DMS79 treated with DMSO at 0.1 percent for 48 hours (cell line): ENCODE measurements around the gene MR1.

Experiments used
- DNase-seq: peaks from one replicate; lab custom pipeline; 2025; lab: John Stamatoyannopoulos, UW

Gene MR1

DNA sequence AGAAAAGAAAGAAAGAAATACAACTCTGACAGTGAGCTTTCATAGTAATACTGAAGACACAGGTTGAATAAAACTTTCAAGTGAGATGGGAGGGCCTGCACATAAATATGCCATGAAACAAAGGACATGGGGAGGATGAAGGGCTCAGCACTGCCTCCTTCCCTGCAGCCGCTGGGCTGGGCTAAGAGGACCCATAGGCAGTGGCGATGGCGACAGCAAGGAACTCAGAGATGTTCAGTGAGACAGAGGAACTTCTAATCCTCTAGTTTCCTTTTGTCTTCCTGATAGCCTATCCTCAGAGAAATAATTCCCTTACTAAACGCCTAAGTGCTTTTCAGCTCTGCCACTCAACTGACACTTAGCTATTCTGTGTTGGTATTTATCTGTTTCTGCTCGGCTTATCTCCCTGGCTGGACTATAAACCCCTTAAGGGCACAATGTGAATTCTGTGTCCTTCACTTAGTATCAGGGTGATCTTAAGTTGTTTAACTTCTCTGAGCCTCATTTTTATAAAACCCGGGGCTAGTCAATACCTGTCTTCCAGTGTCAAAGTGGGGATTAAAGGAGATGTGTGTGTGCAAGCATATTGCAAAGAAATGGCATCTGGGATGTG is 30.3 kb downstream of the MR1 start:
- DNase-seq, result no peak

DNA sequence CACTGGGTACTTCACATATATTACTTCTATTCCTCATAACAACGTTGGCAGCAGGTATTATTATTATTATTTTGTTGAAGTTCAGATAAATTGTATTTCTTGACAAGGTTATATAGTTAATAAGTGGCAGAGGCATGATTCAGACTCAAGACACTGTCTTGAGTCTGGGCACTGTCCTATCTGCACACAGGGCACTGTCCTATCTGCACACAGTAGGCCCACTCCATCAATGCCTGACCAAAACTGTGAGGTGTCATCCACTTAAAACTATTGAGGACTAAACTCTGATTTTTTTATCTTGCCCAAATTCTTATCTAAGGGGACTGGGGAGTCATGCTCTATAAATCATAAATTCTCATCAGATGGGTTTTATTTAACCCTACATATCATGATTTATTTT is 30.9 kb downstream of the MR1 start:
- DNase-seq, result no peak

DNA sequence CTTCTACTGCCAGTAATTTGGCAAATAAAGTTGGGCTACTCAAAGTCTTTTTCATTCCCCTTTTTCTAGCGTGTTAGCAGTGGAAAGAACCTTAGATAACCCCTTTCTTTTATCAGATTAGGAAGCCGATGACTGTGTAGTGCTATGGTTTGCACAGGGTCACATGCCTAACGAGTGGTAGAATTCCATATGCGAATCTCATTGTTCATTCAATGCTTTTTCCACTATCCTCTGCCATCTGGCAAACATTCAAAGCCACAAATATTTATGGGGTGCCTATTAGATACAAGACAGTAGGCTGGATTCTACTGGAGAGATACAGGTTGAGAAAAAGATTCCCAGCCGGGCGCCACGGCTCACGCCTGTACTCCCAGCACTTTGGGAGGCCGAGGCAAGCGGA is 39.9 kb downstream of the MR1 start:
- peak; percentile 59 for DNase-seq

DNA sequence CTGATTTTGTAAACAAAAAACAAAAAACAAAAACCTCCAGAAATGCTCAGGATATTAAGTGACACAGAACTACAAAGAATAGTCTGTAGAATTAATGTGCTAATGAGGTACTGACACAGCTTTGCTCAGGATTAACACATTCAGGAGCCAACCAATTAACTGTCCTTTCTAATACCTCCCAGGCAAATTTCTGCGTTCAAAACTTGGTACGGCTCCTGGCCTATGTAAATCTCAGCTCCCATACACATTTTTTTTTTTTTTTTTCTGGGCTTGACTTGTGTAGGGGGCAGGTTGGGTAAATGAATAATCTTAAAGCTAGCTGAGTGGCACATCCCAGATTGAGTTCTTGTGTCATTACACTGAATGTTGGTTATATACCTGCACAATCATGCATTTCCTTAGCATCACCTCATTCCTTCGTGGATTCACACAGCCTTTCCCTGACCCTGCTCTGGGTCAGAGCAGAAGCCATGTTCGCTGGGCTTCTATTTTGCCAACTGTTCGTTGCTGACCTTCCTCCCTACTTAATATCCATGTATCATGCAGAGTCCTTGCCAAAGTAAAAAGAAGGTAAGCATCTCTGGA is 42.1 kb downstream of the MR1 start:
- no peak for DNase-seq

DNA sequence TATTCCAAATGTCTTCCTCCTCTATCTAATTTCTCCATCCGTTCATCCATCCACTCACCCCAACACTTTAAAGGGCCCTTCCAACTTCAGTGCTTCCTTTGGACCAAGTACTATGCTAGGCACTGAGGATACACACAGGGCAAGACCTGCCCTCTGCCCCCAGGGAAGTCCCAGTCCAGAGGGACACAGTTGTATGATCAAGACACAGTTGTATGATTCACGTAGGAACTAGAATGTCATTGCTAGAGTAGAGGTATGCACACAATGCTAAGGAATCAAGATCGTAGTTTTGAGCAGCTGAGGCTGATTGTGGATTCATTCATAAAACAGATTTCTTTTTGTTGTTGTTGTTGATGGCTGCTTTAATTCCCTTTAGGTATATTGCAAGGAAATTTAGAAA is 43.1 kb downstream of the MR1 start:
- DNase-seq, result no peak

DNA sequence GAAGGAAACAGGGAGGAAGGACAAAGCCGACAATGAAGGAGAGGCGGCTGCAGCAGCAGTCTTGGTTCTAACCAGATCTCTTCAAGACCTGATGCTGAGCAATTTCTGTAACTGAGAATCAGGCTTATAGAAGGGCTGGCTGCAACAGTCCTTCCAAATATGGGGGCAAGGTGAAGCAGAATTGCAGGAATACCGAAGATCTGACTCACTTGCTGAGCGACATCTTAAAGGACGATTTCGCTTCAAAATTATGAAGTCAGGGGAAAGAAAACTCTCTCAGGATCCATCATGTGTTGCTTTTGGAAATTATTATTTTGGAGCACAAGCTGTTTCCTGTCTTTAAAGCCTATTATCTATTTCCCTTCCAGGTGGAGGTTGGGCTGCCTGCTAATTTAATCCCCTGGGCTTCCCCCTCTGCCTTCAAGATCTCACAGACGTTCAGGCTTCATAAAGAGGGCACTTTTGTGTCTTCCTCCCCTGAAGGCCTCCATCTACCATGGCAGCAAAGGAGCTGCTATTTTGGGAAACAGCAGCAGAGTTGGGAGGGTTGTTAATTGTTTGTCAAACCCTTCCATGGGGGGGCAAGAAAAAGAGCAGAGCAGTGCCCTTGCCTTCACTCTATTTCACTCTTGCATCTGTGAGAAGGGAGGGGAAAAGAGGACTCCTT is 43.9 kb downstream of the MR1 start:
- DNase-seq, result no peak

DNA sequence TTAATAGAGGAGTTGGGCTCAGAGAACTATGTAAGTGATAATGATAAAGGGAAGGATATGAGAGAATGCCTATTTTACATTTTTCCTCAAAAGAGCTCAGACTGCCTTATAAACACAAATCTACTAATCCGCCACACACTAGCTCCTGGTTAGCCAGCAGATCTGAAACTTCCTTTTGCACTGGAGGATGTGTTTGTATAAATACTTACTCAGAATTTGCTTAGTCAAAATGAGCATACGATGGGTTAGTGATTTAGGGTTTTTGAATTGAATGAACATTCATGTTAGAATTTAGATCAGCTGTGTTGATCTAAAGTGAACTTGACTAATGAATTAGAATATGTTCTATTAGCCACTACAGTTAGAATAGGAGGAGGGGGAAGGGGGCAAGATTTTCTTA is 45.6 kb downstream of the MR1 start:
- DNase-seq, result no peak

DNA sequence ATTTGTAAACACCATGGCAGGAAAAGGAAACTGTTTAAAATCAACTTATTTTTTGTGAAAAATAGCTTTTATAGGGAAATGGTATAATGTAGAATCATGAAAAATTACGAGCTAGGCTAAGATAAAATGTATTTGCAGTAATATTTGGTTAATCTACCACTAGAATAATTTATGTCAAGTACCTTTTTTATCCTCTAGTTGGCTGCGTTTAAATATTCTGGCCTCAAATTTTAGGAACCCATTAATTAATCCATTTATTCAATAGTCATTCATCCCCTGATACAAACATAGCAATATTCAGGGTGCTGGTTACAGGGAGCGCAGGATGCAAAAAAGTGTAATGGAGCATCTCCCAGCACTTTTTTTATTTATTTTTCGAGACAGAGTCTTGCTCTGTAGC is 46.1 kb downstream of the MR1 start:
- DNase-seq, result no peak

DNA sequence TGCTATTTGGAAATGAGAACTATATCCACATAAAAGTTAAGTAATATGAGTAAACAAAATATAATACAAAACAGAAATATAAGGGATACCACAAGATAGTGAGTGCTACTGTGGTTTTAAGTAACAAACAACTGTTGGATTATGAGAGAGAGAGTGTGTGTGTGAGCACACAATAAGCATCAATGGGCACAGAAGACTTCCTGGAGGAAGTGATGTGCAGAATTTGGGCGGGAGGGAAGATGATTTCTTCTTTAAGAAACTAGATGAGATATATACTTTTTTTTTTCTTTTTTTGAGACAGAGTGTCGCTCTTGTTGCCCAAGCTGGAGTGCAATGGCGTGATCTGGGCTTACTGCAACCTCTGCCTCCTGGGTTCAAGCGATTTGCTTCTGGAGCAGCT is 46.8 kb downstream of the MR1 start:
- DNase-seq, result no peak

DNA sequence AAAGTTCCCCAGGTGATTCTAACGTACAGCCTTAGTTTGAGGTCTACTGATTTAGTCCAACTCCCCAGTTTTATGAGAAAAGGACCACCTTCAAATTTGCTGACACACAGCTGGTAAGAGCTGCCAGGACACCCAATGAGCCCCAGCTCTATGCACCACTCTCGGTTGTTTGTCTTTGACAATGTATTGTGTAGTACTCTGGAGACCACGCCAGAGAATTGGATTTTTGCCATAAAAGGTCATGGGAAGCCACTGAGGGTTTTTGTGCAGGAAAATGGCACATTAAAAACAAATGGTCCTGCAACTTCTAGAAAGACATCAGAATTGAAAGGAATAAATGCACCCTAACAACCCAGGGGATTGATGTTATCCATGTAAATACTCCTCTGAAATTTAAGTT is 47.6 kb downstream of the MR1 start:
- DNase-seq, result peak; percentile 90

DNA sequence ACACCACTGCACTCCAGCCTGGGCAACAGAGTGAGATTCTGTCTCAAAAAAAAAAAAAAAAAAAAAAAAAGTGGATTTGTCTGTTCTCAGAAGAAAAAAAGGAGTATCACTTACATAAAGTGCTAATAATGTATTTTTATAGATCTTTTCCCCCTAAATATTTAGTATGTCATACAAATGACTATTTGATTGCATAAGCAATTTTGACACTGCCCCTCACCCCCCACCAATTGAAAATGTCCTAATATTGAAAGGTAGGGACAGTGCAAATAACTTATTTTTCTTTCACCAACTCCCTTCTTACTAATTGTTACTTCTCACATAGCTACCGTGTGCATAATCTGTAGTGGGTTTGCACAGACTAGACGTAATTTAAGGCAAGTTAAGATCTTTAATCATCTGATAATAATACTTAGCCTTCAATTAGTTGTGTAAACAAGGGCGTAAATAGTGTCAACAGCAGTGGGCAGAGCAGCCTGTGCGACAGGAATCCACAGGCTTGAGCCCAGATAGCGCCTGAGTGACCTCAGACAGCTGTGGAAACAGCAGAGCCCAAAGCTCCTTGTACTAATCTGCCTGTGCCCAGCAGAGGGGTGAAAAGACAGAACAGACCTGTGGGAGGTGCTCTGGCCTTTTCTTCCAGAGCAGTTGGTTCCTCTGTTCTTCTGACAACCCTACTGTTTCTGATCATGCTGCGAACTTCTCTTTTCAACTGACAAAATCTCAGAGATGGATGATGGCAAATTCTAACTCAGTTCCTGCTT is 50.2 kb downstream of the MR1 start:
- peak; percentile 53 for DNase-seq

DNA sequence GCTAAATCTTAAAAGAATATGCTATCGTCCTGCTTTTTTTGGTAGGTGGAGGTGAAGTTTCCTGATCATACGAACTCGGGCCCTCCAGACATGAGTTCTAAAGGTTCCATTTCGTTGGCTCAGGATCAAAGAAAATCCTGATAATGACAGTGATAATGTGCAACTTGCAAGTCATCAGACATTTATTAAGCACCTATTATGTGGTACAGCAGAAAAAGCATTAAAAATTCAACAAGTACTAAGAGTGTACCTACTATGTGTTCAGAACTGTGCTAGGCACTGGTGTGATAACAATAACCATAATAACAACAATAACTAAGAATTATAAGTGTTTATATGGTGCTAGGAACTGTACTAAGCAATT is 50.8 kb downstream of the MR1 start:
- DNase-seq, result no peak

DNA sequence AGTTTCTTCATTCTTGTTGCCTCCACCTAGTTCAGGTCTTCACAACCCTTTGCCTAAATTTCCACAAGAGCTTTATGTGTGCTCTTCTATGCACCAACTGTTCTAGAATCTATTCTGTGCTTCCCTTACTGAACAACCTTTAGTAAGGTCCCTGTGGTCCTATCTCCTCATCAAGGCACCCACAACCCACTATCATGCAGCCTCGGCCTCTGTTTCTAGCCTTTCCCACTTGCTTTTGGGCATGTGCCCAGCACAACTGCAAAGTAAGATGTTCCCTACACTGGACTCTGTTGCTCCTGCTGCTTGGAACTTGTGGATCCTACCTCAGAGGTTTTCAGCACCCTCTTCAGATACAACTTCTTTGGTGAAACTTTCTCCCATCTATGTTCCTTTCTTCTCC is 52.3 kb downstream of the MR1 start:
- DNase-seq, result no peak

DNA sequence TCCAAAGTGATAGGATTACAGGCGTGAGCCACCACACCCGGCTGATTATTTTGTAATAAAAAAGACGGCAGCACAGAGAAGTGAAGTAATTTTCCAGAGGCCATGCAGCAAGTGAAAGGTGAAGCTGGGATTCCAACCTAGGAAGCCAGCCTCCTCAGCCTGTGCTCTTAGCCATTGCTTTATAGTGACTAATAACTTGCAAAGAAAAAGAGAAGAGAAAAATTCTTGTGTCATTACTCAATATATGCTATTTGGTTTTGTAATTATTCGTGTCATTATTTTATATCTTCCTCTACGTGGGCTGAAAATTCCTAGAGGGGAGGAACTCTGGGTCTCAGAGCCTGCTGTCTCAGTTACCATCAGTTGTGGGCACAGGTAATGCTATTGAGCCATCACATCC is 53.1 kb downstream of the MR1 start:
- no peak for DNase-seq

DNA sequence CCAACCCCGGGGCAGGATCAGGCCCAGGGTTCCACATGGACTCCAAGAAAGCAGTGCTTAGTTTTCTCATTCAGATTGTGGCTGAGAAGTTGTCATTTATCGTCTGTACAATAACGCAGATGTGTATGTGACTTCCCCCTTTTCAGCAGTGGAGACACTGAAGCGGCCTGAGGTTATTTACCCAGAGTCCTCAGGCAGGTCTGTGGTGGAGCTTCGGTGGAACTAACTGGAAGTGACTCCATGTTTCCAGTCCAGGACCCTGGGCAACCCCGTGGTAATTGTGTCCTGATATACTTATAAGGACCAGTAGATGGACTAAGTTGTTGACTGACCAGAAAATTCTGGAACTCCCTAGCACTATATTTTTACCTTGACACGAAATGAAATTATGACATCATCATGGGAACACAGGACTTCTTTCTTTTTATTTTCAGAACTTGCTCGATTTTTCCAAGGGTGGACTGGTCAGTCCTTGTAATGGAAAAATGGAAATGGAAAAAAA is 53.7 kb downstream of the MR1 start:
- DNase-seq, result no peak

DNA sequence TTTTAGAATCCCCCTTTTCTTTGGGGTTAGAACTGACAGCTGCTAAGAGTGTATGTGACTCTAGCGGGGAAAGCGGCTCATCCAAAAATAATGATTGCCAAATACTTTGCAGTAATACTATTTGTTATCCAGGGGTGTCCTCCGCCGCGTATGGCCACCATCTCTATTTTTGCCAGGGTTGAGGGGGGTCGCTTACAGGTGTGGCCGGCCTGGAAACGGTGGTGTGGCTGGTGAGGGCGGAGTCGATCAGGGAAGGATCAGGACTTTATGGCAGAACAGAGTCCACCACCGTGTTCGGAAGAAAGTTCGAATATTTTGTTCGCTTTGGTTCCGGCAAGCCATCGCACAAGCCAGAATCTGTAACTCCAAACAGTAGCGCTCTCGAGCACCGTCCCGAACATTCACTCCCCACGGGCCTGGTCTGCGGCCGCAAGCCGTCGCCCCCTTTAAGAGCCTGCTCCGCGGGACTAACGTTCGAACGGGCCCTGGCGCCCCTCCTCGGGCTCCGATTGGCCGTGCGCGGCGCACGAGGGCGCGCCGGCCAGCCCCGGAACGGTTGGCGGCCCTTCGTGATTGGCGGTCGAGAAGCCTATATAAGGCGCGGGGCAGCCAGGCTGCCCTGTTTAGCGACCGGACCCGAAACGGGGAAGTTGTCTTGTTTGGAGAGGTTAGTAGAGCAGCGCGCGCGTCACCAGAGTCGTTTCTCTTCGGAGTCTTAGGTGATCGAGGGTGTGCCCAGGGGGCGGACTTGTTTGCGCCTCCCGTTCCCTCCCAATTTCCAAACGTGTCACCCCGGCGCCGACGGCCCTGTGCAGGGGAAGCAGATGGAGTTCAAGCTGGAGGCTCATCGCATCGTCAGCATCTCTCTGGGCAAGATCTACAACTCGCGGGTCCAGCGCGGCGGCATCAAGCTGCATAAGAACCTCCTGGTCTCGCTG is 54.6 kb downstream of the MR1 start, which contains the start of gene IER5:
Gene IER5, plus strand, starts transcription at position 622 of the 938 bp plus-strand sequence. Its CDS starts 203 bp downstream, at position 825.
- peak; percentile 94 for DNase-seq

DNA sequence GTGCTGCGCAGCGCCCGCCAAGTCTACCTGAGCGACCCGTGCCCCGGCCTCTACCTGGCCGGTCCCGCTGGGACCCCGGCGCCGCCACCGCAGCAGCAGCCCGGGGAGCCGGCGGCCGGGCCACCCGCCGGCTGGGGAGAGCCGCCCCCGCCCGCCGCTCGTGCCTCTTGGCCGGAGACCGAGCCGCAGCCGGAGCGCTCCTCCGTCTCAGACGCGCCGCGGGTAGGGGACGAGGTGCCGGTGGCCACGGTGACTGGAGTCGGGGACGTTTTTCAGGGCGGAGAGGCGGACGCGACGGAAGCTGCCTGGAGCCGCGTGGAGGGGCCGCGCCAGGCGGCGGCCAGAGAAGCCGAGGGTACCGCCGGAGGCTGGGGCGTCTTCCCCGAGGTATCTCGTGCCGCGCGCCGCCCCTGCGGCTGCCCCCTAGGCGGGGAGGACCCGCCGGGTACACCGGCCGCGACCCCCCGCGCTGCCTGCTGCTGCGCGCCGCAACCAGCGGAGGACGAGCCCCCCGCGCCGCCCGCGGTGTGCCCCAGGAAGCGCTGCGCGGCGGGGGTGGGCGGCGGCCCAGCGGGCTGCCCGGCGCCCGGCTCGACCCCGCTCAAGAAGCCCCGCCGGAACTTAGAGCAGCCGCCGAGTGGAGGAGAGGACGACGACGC is 55.4 kb downstream of the MR1 start:
- DNase-seq, result no peak

DNA sequence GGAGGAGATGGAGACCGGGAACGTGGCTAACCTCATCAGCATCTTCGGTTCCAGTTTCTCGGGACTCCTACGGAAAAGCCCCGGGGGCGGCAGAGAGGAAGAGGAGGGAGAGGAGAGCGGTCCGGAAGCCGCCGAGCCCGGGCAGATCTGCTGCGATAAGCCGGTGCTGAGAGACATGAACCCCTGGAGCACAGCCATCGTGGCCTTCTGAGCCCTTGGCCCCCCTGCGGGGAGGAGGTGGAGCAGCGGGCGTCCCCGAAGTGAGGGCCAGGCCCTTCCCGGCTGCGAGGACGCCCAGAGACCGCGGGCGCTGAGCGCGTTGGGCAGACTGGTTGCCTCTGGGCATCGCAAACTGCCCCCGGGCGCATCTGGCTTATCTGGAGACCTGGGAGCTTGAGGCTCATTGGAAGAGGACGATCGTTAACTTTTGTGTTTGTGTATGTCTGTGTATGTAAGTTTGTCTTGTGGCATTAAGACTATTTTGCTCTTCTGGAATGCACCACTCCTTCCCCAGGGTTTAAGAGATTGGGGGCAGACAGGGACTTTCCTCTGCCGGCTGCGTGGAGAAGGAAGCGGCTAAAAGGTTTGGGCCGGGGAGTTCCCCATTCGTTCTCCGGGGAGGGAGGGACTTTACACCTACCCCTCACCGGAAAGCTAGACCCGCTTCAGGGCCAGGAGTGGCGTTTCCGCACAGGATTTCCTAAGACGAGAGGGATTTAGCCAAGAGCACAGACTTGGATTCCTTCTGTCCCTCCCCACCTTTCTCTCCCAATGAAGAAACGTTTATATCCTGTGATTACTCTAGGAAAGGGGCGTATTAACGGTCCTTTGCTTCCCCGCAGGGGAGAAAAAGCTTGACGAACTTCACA is 56.1 kb downstream of the MR1 start:
- peak; percentile 48 for DNase-seq

DNA sequence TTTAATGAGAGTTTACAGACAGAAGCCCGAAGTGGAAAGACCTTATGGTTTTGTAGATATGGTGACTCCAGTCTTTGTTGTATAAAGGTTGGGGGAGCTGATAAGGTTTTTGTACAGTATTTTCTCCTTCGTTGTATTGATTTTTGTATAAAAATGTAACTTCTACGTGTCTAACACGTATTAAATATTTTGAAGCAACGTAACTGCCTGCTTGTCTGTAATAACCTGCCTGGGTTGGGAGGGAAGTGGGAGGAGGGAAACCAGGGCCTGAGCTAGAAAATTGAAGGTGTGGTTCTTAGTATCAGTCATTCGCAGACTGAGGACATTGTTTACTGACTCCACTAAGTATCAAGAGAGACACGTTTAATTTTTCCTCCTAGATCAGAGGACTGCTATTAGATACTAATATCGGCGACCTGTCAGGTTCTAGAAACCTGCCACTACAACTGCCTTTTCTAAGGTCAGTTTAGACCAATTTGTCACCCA is 56.9 kb downstream of the MR1 start:
- DNase-seq, result peak; percentile 48
